TTC549 (cell line): Measurements from ENCODE around the gene IFIT3.

Experiments used
- FAIRE-seq: peaks from 2 replicates; lab custom pipeline; 2012; peaks lifted over from hg19 to GRCh38; lab: Jason Lieb, UNC

IFIT3 gene

DNA sequence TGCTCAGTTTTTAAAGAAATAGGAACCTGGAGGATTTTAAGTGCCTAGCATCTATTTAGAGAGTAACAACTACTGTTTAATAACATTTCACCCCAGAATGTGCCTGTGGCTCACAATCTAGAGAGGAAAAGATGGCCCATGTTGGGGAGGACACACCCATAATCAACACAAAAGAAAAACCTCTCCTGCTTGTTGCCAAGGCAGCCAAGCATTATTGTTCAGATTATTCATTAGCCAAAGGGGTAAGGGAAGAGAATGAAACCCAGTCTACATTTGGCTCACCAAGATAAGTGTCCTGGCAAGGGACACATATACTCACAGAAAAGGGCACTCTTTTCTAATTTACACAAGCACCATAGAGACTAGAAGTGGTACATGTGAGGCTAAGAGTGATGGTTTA, 32.4 kb downstream of the IFIT3 start:
- no peak for FAIRE-seq

DNA sequence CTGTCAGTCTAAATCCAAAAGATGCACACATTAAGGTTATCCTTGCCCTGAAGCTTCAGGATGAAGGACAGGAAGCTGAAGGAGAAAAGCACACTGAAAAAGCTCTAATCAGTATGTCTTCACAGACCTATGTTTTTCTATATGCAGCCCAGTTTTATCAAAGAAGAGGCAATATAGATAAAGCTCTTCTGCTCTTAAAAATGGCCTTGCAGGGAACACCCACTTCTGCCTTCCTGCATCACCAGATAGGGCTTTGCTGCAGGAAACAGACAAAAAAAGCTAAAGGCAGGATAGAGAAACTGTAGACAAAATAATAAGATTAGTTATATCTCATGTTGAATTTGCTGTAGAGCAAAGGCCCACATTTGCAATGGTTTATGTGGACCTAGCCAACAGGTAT, 35.1 kb downstream of the IFIT3 start:
- FAIRE-seq = no peak

DNA sequence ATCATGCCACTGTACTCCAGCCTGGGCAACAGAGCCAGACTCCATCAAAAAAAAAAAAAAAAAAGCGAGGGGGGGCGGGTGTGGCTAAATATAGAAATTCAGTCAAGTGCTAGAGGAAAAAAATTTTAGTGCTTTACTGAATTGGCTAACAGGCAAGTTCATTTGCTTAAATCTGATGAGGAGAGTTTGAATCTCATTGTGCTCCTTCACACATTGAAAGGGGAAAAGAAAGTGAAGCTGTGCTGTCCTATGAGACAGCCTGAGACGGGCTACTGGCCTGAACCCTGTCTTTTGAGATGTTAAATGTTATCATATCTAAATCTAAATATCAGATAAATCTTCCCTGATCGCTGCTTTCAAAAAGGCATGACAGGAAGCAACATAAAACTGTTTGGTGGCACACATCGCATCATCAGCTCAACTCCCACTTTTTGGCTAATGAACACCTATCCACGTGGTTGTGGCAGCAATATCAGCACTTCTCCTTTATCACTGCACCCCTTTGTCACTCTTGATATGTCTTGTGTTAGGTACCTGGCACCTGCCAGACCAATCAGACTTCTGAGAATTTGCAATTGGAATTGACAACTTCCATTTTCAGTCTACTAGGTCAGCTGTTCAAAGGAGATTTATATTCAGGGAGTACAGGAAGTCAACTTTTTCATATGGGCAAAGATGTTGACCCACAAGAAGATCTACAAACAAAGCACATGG, 36.1 kb downstream of the IFIT3 start:
- FAIRE-seq = no peak

DNA sequence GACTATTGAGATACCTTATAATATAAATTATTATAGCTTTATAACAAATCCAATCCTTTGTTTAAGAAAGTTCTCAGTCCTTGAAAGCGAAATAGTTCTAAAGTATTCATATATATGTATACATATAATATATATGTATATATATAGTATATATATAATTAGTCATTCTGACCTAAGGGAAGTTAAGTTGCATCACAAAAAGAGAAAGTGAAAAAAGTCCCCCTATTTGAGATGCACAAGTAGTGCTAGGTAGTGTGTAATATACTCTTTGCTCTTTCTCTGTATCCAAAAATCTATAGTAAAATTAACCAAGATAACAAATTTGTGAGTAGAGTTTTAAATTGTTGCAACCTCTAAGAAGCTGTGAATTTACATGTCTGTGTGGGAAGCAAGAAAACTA, 36.7 kb downstream of the IFIT3 start:
- no peak for FAIRE-seq

DNA sequence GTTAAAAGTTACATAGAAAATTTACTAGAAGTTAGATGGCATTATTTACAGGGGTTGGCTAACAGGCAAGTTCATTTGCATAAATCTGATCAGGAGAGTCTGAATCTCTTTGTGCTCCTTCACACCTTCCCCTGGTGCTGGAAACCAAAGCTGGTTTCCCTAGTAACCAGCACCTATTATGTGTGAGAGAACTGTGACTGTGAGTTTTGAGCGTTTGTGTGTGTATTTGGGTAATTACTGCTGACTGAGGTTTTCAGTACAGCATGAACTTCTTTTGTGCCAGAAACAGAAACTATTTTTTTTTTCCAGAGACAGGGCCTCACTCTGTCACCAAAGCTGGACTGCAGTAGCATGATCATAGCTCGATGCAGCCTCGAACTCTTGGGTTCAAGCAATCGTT, 39.7 kb downstream of the IFIT3 start:
- FAIRE-seq = no peak

DNA sequence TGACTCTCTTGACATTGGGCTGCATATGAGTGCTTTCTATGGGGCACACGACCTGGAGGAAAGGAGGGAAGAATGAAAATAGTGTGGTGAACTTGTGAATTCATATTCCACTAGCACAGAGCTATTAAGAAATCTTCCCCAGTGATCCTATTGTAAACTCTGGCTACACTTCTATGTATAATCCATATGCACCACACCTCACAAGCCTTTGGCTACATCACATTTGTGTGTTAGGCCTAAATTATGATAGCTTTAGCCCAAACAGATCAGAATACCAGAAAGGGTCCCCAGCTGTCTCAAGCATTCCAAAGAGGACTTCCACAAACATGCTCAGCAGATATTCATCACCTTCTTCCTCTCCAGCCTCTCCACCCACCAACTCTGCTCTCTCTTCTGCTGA, 40.3 kb downstream of the IFIT3 start:
- no peak for FAIRE-seq

DNA sequence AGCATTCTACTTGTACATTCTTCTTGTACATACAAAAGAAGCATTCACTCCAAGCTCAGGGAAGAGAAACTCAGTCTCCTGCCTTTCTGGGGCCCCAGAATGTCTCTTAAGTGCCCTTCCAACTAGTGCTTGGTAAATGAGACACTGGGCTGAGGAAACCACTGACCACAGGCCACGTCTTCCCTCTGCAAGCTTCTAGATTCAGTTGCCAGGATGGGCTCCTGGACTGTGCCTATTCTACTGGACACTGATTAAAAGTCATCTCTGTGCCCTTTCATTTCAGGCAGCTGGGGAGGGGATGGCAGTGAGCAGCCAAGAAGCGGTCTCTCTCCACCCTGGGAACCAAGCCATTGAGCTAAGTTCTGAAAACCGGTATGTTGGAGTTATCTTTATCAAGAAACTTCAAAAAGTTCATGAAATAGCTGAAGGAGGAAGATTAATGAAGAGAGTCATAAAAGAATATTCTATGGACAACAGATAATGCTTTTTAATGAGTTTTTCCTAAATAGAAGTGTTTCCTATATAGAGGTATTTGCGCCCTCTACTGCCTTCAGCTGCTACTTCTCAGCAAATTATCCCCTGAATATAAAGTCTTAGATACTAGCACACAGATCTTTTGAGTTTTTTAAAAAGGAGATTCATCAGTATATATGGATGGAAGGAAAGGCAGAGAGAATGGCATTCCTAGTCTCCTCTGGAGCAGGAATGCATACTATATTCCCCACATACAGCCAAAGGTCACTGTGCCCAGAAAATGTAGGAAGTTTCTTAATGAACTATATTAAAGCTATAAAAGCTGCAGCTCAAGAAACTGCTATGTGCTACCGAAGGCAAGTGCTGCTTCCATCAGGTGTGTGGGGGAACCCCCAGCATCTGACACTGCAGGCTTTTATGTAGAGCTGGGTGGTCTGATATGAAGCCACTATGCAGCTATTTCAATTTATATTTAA, 41.6 kb downstream of the IFIT3 start:
- no peak for FAIRE-seq

DNA sequence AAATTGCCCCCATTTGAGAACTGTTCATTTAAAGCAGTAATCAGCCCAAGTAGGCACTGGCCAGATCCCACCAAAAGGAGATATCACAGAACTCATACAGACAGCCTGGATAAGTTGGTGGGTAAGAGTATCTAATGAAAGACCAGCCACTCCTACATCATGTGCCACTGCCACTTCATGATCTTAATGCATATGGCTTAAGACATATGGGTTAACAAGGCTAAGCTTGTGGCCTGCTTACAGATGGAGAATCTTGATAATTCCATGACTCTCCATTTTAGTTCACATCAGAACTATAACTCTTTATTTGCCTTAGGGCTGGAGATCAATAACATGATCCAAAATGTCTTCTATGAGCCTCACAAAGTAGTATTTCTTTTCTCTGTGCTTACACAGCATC, 43.3 kb downstream of the IFIT3 start:
- FAIRE-seq = no peak

DNA sequence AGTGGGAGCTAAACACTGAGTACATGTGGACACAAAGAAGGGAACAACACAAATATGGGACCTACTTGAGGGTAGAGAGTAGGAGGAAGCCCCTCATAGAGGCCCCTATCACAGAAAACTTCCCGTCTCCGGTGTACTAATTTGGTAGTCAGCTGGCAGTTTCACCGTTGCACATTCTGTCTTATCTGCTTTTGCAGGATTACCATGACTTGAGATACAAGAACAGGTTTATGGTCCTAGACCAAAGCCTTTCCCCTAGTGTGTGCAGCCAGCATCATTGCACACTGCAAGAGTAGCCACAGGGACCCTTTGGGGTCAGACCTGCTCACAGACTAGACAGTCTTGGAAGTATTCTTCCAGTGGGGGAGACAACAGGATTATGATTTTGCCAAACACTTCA, 44.2 kb downstream of the IFIT3 start:
- no peak for FAIRE-seq

DNA sequence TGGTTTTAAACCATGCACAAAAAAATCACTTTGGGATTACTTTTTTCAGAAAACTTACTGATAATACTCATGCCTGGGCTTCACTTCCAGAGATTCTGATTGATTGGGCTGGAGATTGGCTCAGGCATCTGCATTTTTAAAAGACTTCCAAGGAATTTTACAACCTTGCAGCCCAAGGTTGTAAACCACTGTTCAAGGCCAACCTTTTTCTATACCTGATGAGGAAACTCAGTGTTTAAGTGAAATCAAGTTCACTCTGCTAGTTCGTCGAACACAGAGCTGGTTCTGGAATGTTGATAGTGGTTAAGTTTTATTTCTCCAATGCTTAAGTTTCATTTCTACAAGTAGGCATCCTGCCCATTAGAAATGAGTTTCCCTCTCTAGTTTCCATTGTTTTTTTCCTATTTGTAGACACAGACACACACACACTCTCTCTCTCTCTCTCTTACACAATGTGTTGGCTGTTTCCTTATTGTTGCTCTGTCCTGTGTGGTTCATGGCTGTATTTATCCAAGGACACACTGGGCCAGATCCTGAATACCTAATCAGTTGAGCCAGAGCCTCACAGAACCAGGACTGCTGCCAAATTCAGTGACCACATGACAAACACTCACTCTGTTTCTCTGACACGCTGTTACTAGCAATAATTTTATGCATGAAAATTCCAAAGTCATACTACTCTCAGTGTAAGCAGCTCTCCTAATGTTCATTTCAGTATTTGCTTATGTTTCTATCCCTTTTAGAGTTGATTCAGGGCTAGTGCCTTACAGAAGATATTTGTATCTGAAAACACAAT, 46.3 kb downstream of the IFIT3 start:
- no peak for FAIRE-seq

DNA sequence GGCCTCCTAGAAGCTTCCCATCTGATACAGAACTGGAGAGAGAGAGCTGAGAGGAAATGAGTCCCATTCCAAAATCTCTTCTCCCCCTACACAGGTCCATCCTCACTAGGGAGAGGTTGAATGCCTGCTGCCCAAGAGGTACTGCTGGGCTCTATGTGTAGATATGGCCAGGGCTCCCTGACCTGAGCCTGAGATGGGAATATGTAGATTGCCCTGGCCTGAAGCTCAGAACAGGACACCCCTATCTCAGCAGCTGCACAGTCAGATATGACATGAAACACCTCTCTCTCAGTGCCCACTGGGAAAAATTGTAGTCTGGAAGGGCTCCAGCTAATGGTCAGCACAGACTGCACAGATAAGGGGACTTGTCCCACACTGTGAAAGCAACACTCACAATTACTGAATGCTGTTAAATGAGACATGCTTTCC, 46.9 kb downstream of the IFIT3 start:
- FAIRE-seq = no peak

DNA sequence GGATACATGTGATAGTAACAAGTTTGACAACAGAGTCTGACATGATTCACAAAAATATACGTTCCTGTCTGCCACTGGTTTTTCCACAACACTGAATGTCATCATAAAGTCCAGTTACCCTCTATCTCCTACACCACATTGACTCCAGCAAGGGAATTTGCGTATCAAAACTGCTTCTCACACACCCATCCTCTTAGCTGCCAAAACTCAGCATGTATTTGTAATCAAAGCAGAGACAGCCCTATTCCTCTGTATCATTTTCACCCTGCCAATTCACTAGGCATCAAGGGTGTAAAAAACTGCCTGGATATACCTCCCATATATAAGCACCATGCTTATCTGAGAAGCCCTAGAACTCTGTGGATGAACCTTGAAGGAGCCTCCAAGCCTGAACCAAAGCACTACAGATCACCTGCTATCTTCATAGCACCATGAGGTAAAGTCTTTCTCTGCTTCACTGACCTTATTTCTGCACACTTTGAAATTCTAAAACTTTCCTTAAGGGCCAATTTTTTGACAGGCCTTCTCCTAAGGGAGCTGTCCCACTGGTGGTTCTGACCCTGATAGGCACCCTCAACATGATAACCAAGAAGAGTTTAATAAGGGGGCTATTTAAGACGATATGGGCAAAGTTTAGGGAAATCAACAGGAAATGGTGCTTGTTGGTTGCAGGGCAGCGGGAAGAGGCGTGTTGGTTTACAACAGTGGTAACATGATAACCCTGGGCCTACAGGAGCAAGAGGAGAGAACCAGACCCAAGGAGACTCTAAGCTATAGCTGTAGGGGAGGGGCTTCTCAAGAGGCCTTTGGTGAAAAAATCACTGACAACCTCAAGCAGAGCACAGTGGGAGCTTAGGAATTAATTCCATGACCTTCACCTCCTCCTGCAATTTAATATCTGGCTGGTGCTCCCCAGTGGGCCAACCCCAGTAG, 50.2 kb downstream of the IFIT3 start, which contains the start of gene IFIT1B:
Gene IFIT1B, plus strand, starts transcription at position 352 of the 933 bp plus-strand sequence. Its CDS starts 80 bp downstream, at position 432.
- FAIRE-seq = no peak

DNA sequence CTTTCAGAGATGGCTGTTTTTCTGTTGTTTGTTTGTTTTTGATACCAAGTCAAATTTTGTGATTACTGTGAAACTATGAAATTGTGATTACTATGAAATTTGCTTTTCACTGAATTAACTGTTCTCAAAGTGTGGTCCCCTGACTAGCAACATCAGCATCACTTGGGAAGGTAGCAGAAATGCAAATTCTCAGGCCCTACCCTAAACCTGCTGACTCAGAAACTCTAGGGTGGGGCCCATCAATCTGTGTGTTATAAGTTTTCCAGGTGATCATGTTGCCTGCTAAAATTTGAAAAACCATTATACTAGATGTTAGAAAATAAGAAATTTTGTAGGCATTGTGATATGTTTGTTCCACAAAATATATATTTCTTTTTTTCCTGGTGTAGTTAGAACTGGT, 51.3 kb downstream of the IFIT3 start:
- no peak for FAIRE-seq

DNA sequence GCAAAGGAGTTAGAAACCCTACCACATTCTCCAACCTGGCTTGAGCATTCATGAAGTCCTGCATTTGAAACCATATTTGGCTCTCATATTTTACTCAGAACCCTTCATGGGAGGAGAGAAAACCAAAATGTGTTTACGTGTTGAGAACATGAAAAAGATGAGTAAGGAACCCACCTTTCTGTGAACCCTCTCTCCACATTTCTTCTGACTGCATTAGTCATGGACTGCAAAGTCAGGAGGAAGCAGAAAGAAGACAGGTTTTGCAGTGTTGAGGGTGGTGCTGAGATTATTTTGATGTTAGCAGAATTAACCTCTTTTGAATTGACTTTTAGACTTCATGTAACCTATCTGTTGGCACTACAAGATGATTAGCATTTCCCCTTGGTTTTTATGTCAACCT, 55.0 kb downstream of the IFIT3 start:
- no peak for FAIRE-seq

DNA sequence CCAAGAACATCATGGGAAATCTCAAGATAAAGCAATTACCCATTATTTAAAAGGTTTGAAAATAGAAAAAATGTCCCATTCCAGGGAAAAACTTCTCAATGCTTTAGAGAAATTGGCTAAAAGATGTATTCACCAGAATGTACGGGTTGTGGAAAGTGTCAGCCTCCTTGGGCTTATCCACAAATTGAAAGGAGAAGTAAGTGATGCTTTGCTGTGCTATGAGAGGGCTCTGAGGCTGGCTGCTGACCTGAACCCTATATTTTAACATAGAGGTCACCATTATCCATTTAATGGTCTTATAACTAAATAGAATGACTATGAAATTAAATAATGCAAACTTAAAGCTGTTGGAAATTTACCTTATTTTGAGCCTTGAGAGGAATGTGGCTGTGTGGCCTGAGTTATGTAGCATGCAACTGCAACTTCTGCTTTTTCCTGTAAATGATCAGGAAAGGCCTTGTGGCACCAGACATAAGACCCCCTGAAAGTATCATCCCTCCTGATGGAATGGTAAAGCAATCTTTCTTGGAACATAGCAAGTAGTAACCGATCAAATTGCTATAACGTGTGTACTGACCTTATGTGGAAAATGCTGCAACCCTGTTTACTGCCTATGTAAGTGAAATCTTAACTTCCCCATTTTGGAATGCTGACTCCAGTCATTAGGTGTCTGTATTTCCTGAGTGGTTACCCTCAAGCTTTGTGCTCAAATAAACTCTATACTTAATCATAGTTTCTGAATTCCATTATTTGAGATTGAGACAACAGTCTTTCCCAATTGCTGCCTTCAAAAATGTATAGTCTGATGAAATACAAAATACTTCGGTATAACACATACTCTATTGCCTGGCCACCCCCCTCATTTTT, 56.9 kb downstream of the IFIT3 start:
- FAIRE-seq = no peak

DNA sequence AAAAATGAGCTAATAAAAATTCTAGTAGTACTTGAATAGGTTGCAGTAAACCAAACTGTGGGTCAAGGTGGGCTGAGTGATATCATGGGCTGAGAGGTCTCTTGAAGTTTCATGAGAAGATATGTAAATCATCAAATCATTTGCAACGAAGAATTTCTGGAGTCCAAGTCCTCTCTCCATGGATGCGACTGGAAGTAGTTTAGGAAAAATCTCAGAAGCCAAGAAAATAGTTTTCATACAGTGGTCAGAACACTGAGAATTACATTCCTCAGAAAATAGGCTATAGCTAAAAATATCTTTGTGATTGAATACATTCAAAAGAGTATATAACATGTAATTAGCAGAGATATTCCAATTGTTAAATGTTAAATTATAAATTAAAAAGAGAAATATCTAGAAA, 61.0 kb downstream of the IFIT3 start:
- FAIRE-seq = no peak

DNA sequence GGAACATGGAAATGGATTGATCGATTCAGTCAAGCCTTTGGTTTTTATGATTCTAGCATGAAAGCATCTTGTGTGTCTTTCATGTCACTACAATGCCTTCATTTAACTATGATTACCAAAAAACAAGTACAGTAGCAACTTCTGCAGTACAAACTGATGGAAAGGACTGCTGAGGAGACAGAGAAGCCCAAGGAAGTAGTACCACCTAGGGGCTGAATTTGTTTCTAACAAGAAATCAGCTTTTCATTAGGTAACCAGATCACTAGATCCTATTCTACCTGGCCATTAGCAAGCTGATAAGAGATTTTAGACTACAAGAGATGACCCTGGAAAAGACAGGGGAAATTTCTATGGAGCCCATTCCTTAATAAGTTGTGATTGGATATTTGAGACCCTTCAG, 61.5 kb downstream of the IFIT3 start:
- no peak for FAIRE-seq
